Heart left ventricle (tissue), 13 donors: ENCODE data around the gene MAGI2.

ENCODE experiments used
- CTCF ChIP-seq, 12 donors: fragments of 200-600 bp; sonication (generic) in 4 of 12; IDR thresholded peaks; one replicate each; pipeline versions ENCODE4 v1.5.0 to v1.8.0; 2018 to 2022; ENCODE audit warnings: antibody characterized with exemption in 12 of 12, mild to moderate bottlenecking in 5 of 12
- POLR2A ChIP-seq, 2 donors: fragments of 450-650 bp; IDR thresholded peaks; one replicate each; pipeline ENCODE4 v1.6.1; 2017; ENCODE audit warnings: antibody characterized with exemption in 2 of 2, mild to moderate bottlenecking in 2 of 2, moderate library complexity in 2 of 2
- donor health status: ischemic (EF 13 %, LVEDD 7.1; RV severe dilation, severe dysfunction).
- donor health status: DM: no; HTN: yes; CAD: no.
- donor health status: DM: no; HTN: no; CAD: no.
- donor health status: ischemic (EF 25% LVEDD 6.9; RV normal size, moderate dysfunction).
- donor health status: ischemic (EF 25% LVEDD 5.7; RV mildly dilated, moderate dysfunction).
- donor health status: ischemic (EF 35%, LVEDD 5.7; RV mildly dilated, moderate dysfunction).
- donor health status: nonischemic (EF 11% LVEDD 7.7; RV severe dilation, severe dysfunction).
- donor health status: DM: yes; HTN: yes; CAD: no.
- donor health status: PGD.
- donor health status: ischemic (EF 29% LVEDD 5.4; RV normal size, mild dysfunction).
- donor health status: nonischemic (EF 23%, LVEDD 6.1; RV moderate dilation, normal function).

GRCh38 chr7:78736548-78736947, 716.9 kb downstream of the MAGI2 start:
- TF ChIP-seq CTCF (IDR thresholded peaks at IDR 0.05) (no peak), POLR2A (IDR thresholded peaks at IDR 0.05) (no peak)
